ENCODE data around the gene SMC1B.
"Not testable (repeated sequence)": the region's sequence is repeated elsewhere in the genome, so short reads cannot be mapped to it uniquely, and the experiment has no call there.

SMC1B gene

DNA sequence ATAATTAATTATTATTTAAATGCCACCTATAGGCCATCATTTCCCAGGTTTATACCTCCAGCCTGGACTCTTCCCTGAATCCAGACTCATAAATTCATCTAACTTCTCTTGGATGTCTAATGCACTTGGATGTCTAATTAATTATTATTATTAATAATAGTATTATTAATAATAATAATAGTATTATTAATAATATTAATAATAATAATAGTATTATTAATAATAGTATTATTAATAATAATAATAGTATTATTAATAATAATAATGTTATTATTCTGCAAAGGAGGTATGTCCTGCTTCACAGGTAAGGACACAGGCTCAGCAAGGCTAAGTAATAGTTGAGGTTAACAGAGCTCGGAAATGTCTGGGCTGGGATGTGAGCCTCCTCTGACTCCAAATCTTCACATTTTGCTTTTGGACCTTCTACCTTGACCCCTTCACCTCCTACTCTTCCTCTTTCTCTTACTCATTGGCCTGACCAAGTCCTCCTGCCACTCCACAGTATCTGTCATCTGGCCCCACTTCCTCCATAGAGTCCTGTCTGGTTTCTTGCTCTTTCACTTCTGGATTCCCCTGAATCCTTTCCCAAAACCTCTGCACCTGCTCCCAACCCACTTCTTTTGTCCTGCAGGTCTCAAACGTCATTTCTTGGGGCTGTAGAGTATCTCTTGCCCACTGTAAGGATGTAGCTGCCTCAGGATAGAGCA lies 8.1 kb upstream of the SMC1B start:
- DNase-seq = no peak

DNA sequence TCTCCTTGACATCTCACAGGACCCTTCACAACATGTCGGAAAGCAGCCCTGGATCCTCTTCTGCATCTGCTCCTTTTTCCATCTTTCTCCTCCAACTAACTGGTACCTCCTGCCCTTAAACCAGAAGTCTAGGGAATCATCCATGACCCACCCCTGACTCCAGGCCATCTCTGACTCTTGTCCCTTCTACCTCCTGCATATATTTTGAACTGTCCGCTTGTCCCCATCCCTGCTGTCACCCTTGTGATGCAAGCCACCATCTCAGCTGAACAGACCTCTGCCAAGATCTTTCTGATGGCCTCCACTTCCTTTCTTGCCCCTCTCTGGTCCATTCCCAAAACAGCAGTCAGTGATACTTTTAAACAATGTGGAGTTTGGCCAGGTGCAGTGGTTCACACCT lies 7.1 kb upstream of the SMC1B start:
- no peak for DNase-seq

DNA sequence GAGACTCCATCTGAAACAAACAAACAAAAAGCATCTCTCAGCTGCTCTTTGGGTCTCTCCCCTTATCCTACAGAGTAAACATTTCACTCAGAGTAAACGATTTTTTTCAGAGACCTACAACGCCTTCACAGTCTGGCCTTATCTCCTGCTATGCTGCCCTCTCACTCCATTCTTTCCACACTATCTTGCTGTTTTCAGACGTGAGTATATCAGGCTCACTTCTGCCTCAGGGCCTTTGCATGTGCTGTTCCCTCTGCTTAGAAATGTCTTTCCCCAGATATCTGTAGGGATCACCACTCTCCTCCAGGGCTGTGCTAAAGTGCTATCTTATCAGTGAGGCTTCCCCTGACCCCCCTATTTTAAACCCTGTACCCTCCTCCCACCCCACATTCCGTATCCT lies 6.6 kb upstream of the SMC1B start:
- DNase-seq = no peak

DNA sequence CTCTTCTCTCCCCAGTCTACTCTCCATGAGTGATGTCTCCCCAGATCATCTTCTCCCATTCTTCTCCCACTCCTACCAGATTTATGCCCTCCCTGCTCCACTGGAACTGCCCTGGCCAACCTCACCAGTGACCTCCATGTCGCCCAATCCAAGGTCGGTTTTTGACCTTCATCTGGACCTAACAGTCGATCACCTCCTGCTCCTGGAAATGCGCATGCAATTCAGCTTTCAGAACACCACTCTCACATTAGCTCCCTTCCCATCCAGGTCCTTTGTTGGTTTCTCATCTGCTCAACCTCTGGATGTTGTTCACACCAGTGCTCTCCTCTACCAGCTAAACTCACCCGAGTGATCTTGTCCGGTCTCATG lies 5.4 kb upstream of the SMC1B start:
- DNase-seq = no peak

DNA sequence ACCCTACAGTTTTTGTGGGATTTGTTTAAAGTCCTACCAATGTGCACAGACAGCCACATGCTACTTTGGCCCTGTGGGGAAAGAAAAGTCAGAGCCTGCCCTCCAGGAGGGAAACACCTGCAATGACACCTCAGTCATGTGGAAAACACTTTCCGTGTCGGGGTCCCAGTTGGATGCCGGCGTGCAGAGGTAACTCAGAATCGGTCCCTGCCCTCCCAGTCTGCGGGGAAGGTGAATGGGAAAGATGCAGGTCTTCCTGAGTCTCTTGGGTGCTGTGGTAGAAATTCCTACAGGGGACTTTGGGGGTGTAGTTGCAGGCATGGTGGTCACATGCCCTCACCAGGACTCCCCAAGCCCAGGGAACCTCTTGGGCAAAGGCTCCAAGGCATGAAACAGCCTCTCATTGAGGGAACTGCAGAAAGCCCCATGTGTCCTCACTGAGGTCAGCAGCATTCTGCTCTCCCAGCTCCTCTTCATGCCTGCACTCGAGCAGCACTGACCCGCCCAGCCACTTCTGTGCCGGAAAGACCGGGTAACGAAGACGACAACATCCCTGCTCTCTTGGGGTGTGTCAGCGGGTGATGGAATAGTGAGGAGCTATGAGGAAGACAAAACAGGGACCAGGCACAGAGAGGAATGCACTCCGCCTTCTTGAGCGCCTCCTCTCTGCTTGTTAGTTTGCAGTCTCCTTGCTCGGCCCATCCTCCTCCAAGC lies 4.8 kb upstream of the SMC1B start:
- no peak for DNase-seq

DNA sequence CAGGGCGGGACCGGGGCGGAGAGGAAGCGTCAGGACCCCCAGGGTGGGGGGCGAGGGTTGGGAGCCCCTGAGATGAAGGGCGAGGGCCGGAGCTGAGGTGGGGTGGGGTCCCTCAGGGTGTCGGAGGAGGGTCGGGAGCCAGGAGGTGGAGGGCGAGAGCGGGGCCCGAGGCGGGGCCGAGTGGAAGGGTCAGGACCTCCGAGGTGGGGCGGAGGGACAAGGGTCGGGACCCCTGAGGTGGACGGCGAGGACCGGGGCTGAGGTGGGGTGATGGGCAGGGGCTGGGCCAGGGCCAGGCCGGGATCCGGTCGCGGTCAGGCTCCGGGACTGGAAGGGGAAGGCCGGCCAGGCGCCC lies 409 bp downstream of the SMC1B start:
- DNase-seq = no peak

DNA sequence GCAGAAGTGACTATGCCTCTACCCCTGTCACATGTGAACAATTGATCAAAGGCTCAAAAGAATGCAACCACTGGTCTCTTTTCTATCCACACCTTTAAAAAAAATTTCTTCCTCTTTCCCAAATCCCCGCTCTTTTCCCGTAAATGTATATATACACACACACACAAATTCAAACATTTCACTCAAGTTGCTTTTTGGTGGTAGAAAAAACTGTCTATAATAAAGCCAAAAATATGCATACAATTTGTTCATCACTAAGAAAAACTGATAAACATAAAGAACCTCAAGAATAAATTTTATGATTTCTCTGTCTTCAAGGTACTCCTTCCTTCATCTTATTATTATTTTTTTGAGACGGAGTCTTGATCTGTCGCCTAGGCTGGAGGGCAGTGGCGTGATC lies 5.6 kb downstream of the SMC1B start:
- DNase-seq = no peak

DNA sequence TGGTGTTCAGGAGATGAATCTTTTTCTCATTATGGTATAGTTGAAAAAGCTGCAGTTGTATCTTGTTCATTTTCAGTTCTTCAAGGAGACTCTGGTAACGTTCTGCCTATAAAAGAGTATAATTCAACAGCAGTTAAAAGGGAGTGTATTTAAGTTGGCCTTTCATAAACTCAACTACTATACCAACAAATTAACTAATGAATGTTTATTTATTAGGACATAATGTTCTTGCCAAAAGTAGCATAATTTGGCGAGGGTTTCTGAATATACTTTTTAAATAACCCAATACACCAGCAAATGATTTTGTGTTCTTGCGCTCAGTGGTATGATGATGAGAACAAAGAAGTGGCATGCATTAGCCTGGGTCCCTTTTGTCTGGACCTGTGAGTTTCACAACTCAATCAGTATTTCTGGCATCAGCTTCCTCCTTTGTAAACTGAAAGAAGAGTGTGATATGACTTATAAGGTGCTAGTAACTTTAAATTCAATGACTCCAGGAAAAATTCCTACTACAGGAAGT lies 10.9 kb downstream of the SMC1B start:
- no peak for DNase-seq

DNA sequence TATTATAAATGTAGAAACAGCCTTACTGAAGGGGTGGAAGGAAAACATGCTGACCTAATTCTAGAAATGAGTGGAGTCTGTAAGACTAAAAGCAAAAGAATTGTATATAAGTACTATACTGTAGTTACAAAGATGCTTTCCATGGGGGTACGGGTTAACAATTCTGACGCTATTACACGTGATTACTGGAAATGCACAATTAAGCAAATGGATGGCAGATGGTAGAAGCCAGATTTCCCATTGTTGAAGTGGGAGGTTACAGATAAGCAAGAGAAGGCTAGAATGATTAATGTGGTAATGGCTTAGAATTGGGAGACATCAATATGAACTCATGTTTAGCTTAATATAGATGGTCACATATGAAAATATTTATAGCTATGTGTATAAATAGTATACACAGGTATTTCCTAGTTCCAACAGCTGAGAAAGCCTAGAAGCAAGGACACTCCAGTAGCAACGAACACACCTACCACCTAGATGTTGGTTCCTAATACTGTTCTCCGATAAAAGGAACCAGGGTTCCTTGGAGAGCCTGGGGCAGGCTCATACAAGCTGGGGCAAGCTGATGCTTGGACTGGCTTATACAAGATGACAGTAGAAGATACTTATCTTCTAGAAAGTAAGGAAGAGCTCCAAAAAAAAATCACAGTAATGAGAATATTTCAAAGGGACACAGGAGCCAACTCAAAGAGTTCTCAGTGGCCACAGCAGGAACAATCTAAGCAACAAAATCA lies 13.5 kb downstream of the SMC1B start:
- no peak for DNase-seq

DNA sequence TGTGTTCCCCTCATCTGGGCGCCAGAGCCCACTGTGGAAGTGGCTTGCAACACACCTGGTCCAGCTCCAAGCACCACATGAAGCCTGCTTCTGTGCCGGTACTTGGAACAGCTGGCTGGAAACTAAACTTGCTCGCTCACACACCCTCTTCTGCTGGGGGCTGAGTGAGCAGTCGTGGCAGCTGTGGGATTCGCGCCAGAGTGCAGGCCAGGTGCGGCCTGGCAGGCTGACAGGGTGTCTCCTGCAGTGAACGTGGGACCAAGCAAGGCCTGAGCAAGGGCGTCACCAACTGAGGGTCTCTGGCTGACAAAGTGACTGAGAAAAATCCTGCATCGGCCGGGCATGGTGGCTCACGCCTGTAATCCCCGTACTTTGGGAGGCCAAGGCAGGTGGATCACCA lies 15.2 kb downstream of the SMC1B start:
- DNase-seq = no peak

DNA sequence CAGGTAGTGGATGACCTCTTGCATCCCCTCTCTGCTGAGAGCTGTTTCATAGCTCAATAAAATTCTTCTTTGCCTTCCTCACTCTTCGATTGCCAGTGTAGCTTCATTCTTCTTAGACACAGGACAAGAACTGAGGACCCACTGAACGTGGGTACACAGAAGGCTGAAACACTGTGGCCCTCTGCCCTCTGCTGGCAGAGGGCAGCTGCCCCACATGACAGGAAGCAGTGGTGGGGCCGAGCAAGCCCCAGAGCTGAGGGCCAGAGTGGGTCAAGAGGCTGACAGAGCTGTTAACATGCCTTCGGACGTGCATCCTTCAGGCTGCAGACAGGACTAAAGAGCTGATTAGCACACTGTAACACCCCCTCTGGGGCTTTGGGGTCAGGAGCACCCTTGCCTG lies 15.6 kb downstream of the SMC1B start:
- no peak for DNase-seq

DNA sequence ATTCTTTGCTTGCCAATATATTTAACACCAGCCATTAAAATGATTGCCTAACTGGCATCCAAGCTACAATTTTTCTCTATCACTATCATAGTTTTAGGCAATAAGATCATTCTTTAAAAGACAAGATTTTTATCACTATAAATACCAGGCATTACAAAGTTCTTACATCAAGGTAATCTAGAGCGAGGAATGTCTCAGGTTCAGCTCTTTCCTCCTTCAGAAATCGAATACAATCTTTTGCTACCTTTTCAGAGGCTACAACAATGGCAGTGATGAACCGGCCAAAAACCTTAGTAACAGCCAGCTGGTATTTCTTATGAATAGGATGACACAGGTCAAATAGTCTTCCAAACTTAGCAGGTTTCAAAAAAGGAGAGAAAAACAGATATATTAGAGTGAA lies 23.9 kb downstream of the SMC1B start:
- DNase-seq = no peak

DNA sequence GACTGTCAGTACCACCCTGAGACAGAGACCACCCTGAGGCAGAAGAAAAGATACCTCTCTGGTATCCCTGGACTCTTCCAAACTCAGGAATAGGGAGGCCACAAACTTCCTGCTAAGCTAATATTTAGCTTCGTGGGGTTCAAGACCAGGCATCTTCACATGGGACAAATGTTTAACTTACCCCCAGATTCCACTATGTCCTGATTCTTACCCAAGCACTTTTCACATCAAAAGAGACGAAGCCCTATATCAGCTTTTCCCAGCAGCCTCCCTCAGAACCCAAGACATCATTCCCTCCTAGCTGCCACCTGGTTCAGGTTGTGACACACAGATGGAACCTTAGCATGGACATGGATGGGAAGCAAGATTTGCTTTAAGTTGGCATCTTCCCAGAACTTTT lies 32.1 kb downstream of the SMC1B start:
- DNase-seq = no peak

DNA sequence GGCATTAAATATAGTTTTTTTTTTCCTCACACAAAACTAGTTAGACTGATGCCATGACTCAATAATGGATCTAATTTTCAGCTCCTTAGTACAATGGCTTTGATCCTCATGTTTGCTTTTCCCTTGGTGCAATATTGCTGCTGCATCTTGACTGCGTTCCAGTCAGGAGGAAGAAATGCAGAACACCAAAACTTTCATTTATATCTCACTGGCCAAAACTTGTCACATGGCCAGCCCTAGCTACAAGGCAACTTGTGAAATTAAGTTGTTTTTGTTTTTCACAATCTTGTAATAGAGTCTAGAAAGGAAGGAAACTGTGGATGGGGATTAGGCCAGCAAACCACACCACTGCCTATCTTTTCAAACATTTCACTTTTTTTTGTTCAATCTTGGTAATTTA lies 36.7 kb downstream of the SMC1B start:
- no peak for DNase-seq

DNA sequence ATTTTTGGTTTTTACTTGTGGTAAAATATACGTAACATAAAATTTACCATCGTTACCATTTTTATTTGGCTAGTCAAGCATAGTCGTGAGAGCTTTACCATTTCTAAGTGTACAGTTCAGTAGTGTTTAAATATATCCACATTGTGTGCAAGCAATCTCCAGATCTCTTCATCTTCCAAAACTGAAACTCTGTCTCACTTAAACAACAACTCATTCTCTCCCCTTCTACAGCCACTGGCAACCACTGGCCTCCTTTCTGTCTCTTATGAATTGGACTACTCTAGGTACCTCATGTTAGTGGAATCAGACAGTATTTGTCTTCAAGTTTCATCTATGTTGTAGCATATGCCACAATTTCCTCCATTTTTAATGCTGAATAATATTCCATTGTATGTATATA lies 37.4 kb downstream of the SMC1B start:
- DNase-seq = no peak

DNA sequence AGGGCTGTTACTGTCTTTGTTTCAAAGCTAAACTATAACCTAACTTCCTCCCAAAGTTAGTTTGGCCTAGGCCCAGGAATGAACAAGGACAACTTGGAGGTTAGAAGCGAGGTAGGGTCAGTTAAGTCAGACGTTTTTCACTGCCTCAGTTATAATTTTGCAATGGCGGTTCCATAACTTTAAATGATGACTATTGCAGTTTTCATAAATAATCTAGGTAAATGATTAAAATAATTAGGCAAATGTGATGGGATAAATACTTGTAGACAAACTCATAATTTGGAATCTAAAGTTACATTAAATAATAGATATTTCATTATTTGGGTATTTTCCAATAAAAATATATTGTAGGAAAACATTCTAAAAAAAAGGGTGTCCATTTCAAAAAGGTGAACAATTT lies 39.8 kb downstream of the SMC1B start:
- not testable (repeated sequence) for DNase-seq

DNA sequence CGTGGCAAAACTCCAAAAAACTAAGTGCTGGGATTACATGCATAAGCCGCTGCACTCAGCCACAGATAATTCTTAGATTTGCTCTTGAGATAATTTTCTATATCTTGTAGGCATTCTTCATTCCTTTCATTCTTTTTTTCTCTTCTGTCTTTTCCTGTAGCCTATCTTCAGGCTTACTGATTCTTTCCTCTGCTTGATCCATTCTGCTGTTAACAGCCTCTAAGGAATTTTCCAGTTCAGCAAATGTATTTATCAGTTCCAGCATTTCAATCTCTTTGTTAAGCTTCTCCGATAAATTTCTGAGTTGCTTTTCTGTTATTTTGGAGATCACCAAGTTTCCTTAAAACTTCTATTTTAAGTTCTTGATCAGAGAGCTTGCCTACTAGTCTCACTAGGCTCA lies 46.7 kb downstream of the SMC1B start:
- DNase-seq = no peak

DNA sequence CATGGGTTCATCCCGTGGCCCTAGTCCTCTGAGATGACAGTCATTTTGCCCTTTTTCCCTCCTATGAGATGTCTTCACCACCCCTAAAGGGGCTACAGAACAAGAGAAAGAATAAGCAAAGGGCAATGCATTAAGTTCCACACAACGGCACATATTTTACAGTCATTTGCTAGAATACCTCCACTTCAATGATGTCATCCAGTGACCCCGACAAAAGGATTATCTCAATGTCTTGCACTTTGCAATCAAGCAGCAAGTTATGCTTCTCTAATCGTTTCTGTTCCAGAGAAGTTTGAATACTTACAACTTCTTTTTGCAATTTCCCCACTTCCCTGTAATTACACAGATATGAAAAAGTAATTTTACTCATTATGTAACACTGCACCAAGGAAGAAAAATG lies 53.8 kb downstream of the SMC1B start:
- no peak for DNase-seq

DNA sequence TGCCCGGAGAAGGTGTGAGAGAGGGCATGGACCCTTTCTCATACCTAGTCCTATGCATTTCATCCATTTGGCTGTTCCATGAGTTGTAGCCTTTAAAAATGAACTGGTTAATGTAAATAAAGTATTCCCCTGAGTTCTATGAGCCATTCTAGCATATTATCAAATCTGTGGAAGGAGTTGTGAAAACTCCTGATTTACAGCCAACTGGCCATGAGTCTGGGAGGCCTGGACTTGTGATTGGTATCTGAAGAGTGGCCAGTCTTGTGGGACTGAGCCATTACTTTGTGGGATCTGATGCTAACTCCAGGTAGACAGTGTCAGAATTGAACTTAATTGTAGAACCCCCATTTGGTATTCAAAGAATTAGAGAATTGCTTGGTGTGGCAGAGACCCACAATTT lies 55.3 kb downstream of the SMC1B start:
- no peak for DNase-seq

DNA sequence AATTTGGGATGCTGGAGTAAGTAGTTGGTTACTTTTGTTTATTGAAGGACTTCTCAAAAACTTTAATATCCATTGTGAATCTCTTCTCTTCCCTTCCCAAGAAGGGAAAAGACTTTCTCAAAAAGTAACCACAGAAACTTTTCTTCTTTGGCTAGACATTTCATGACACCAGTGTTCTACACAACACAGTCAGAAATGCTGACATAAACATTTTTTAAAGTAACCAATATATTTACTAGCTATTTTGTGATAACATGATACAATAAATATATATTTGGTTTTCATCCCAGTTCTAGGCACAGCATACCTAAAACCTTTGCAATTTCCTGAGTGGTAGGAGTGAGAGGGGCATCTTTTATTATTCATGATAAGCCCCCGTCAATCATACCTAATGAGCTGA lies 55.9 kb downstream of the SMC1B start:
- no peak for DNase-seq

DNA sequence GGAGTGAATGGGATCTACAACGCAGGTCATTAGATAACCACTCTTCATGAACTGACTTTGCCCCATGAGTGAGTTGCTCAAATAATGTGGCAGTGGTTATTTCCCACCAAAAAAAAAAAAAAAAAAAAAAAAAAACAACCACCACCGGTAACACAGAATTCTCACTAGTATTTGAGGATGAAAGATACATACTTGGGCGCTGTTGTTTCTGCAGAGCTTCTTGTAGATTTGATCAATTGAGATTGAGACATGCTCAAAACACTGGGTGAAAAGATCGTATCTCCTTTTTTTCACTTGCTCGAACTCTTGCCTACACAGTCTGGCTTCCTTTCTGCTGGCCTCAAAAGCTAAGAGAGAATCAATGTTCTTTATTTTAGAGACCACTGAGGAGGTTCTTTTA lies 59.6 kb downstream of the SMC1B start:
- no peak for DNase-seq

DNA sequence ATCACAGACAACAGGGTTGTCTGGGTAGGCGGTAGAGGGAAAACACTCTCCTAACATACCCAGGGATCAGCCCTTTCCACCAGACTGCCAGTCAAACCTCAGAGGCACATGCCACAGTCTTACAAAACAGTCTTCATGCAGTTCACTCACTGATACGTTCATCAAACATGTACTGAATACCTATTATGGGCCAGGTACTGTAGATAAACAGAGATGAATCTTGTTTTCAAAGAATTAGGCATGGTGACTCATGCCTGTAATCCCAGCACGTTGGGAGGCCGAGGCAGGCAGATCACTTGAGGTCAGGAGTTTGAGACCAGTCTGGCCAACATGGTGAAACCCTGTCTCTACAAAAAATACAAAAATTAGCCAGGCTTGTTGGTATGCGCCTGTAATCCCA lies 60.6 kb downstream of the SMC1B start:
- not testable (repeated sequence) for DNase-seq

DNA sequence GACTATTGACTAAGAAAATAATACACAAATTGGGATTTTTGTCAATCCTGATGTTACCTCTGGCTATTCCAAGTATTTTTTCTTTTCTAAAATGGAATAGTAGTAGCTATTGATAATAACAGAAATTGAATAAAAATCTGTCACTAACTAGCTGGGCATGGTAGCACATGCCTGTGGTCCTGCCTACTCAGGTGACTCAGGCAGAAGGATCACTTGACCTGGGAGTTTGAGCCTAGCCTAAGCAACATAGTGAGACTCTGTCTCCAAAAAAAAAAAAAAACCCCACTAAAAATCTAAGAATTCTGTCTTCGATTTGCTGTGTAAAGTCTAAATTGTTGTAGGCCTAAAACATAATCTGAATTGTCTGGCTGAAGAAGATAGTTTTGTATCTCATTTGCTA lies 61.4 kb downstream of the SMC1B start:
- DNase-seq = no peak

DNA sequence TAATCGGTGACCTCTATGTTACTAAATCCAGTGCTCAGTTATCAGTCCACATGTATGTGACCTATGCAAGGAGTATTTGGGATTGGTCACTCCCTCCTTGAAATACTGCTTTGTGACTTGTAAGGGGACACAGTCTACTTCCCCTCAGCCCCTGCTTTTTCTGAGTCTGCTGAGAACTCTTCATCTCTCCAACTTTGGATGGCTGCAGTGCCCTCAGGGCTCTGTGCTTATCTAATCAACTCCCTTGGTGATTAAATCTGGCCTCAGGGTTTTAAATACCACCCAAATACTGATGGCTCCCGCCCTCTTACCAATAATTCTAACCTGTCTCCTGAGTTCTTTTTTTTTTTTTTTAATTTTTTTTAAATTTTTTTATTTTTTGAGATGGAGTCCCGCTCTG lies 63.5 kb downstream of the SMC1B start:
- DNase-seq = no peak
